H9 (cell line): ENCODE measurements around the gene PAFAH1B1. TPM values are rescaled to one million over a fixed set of nuclear protein-coding genes. Genes with fewer than 3 reads are reported as not detected.

ENCODE experiments used
- DNase-seq: peaks from one replicate; pipeline ENCODE4 v3.0.0-alpha.2; 2017
- H2AFZ ChIP-seq: one replicate; pipeline ENCODE4 v1.6.1; 2013; ENCODE audit warnings: mild to moderate bottlenecking, low read length, control low read depth, moderate library complexity
- H2AK5ac ChIP-seq: 2 replicates; pipeline ENCODE4 v1.6.1; 2013; ENCODE audit warnings: low read length, control low read depth, mixed read lengths; ENCODE audit not compliant: insufficient read length
- H2BK120ac ChIP-seq: one replicate; pipeline ENCODE4 v1.6.1; 2013; ENCODE audit warnings: low read depth, mild to moderate bottlenecking, low read length, control low read depth, inconsistent platforms; ENCODE audit not compliant: poor library complexity, severe bottlenecking
- H2BK12ac ChIP-seq: 2 replicates; pipeline ENCODE4 v1.6.1; 2013; ENCODE audit warnings: low read length, control low read depth, mixed read lengths, low read depth; ENCODE audit not compliant: insufficient read length
- H2BK15ac ChIP-seq: 2 replicates; pipeline ENCODE4 v1.6.1; 2013; ENCODE audit warnings: low read depth, low read length, control low read depth
- H2BK20ac ChIP-seq: one replicate; pipeline ENCODE4 v1.6.1; 2013; ENCODE audit warnings: low read depth, mild to moderate bottlenecking, low read length, control low read depth, inconsistent platforms; ENCODE audit not compliant: poor library complexity, severe bottlenecking
- H2BK5ac ChIP-seq: 2 replicates; pipeline ENCODE4 v1.6.1; 2013; ENCODE audit warnings: low read length, control low read depth, mixed read lengths; ENCODE audit not compliant: insufficient read length
- H3K14ac ChIP-seq: 2 replicates; pipeline ENCODE4 v1.6.1; 2013; ENCODE audit warnings: low read length, control low read depth; ENCODE audit not compliant: insufficient read depth
- H3K18ac ChIP-seq: 2 replicates; pipeline ENCODE4 v1.6.1; 2013; ENCODE audit warnings: low read depth, mild to moderate bottlenecking, mixed read lengths, low read length, control low read depth; ENCODE audit not compliant: insufficient read length
- H3K23ac ChIP-seq: 2 replicates; pipeline ENCODE4 v1.6.1; 2013; ENCODE audit warnings: low read length, control low read depth, mixed read lengths, low read depth; ENCODE audit not compliant: insufficient read length
- H3K23me2 ChIP-seq: 2 replicates; pipeline ENCODE4 v1.6.1; 2013; ENCODE audit warnings: low read depth, mild to moderate bottlenecking, mixed read lengths, low read length, control low read depth; ENCODE audit not compliant: insufficient read length, poor library complexity, severe bottlenecking
- H3K27ac ChIP-seq: 2 replicates; pipeline ENCODE4 v1.5.1; 2013; ENCODE audit warnings: low read length, control low read depth, mixed read lengths, low read depth; ENCODE audit not compliant: insufficient read length
- H3K27me3 ChIP-seq: 2 replicates; pipeline ENCODE4 v1.6.1; 2013; ENCODE audit warnings: low read length, control low read depth, inconsistent platforms; ENCODE audit not compliant: insufficient read depth
- H3K4ac ChIP-seq: 2 replicates; pipeline ENCODE4 v1.6.1; 2013; ENCODE audit warnings: low read depth, mild to moderate bottlenecking, control low read depth, inconsistent platforms, low read length, moderate library complexity
- H3K4me1 ChIP-seq: 2 replicates; pipeline ENCODE4 v1.6.1; 2013; ENCODE audit warnings: low read length, control low read depth, inconsistent platforms; ENCODE audit not compliant: insufficient read depth
- H3K4me2 ChIP-seq: 2 replicates; pipeline ENCODE4 v1.6.1; 2013; ENCODE audit warnings: low read length, control low read depth, mixed read lengths; ENCODE audit not compliant: insufficient read length, insufficient read depth
- H3K56ac ChIP-seq: 2 replicates; pipeline ENCODE4 v1.6.1; 2013; ENCODE audit warnings: low read depth, mild to moderate bottlenecking, mixed read lengths, low read length, control low read depth; ENCODE audit not compliant: insufficient read length
- H3K79me1 ChIP-seq: 2 replicates; pipeline ENCODE4 v1.6.1; 2013; ENCODE audit warnings: low read depth, mild to moderate bottlenecking, moderate library complexity, low read length, control low read depth, inconsistent platforms; ENCODE audit not compliant: insufficient read depth, poor library complexity, severe bottlenecking
- H3K79me2 ChIP-seq: 2 replicates; pipeline ENCODE4 v1.6.1; 2013; ENCODE audit warnings: low read length, control low read depth, inconsistent platforms; ENCODE audit not compliant: insufficient read depth
- H3K9ac ChIP-seq: 2 replicates; pipeline ENCODE4 v1.6.1; 2013; ENCODE audit warnings: low read length, control low read depth, mixed read lengths; ENCODE audit not compliant: insufficient read length; ENCODE audit errors: extremely low read depth
- H3K9me3 ChIP-seq: one replicate; pipeline ENCODE4 v1.6.1; 2013; ENCODE audit warnings: low read depth, low read length, inconsistent platforms; ENCODE audit not compliant: control insufficient read depth
- H3T11ph ChIP-seq: one replicate; pipeline ENCODE4 v1.6.1; 2013; ENCODE audit warnings: mild to moderate bottlenecking, low read length, control low read depth, inconsistent platforms
- H4K20me1 ChIP-seq: one replicate; pipeline ENCODE4 v1.6.1; 2013; ENCODE audit not compliant: control insufficient read depth, insufficient read length, insufficient read depth
- H4K5ac ChIP-seq: 2 replicates; pipeline ENCODE4 v1.6.1; 2013; ENCODE audit warnings: low read depth, mild to moderate bottlenecking, mixed read lengths, low read length, control low read depth; ENCODE audit not compliant: insufficient read length
- H4K8ac ChIP-seq: replicated peaks from 2 replicates; pipeline ENCODE4 v1.6.1; 2013; ENCODE audit warnings: low read length, control low read depth, mixed read lengths, low read depth; ENCODE audit not compliant: insufficient read length
- H4K91ac ChIP-seq: 2 replicates; pipeline ENCODE4 v1.6.1; 2013; ENCODE audit warnings: low read depth, mild to moderate bottlenecking, moderate library complexity, mixed read lengths, low read length, control low read depth; ENCODE audit not compliant: insufficient read length
- H3K27ac Mint-ChIP-seq, 3 experiments: 2 replicates in 2 of 3; 3 replicates in 1 of 3; pipeline ENCODE4 v1.8.0; 2020 to 2021; ENCODE audit warnings: mixed read lengths in 3 of 3, mild to moderate bottlenecking in 1 of 3, moderate library complexity in 1 of 3
- H3K27me3 Mint-ChIP-seq: 2 replicates; pipeline ENCODE4 v1.8.0; 2021; ENCODE audit warnings: low read depth, mild to moderate bottlenecking, moderate library complexity, mixed read lengths
- H3K36me3 Mint-ChIP-seq, 3 experiments: 2 replicates in 2 of 3; 3 replicates in 1 of 3; pipeline ENCODE4 v1.8.0; 2020 to 2021; ENCODE audit warnings: low read depth in 3 of 3, mixed read lengths in 3 of 3; ENCODE audit not compliant: insufficient read depth in 1 of 3
- H3K4me1 Mint-ChIP-seq, 2 experiments: 2 replicates each; pipeline ENCODE4 v1.8.0; 2020; ENCODE audit warnings: mixed read lengths in 2 of 2
- H3K4me3 Mint-ChIP-seq, 2 experiments: 2 replicates in 1 of 2; 3 replicates in 1 of 2; pipeline ENCODE4 v1.8.0; 2020 to 2021; ENCODE audit warnings: mild to moderate bottlenecking in 2 of 2, mixed read lengths in 2 of 2, moderate library complexity in 1 of 2
- H3K9me3 Mint-ChIP-seq, 2 experiments: 2 replicates in 1 of 2; 3 replicates in 1 of 2; pipeline ENCODE4 v1.8.0; 2020; ENCODE audit warnings: mild to moderate bottlenecking in 2 of 2, mixed read lengths in 2 of 2, moderate library complexity in 1 of 2
- CTCF ChIP-seq: fragments of 200-600 bp; sonication (generic); conservative IDR thresholded peaks from 3 replicates; pipeline ENCODE4 v1.8.0; 2021; ENCODE audit warnings: antibody characterized with exemption, mild to moderate bottlenecking
- WGBS: extraction: QIAGEN DNeasy Blood & Tissue Kit; methylation state at CpG from one replicate; pipeline ENCODE4 v1.1.7; 2013; ENCODE audit warnings: missing lambda C conversion rate, low lambda C conversion rate, mixed read lengths; ENCODE audit not compliant: insufficient read length; ENCODE audit errors: extremely low coverage; 5-methylcytosine and 5-hydroxymethylcytosine counted together
- total RNA-seq: library from RNA; stranded (reverse); gene quantifications from 2 replicates; pipeline ENCODE4 v1.2.1, GENCODE V29; 2021

The PAFAH1B1 gene
- total RNA-seq, 1 experiment from 2014 or later = 134 TPM

DNA sequence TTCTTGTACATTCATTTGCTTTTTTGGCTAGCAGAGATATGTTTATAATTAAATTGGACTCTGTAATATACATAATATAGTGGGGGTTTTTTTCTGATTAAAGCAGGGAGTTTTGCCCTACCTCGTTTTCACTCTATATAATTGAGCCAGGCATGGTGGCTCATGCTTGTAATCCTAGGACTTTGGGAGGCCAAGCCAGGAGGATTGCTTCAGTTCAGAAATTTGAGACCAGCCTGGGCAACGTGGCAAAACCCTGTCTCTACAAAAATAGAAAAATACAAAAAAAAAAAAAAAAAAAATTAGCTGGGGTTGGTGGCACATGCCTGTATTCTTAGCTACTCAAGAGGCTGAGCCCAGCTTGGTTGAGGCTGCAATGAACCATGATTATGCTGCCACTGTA, 42.2 kb downstream of the PAFAH1B1 start:
- no CpG with 5 or more reads among the region's 2 CpGs for WGBS
- no peak overlapping the region for H3K56ac ChIP-seq
- H3K4me1 ChIP-seq = peaks cover 5% of the 10 kb centered on the region; the same call in 1 of the 2 replicates
- TF ChIP-seq CTCF = no peak
- Mint-ChIP-seq H3K27ac (peak overlapping the region in 1 of 3 experiments; percentile 44; a peak in 1 of 7 replicates), H3K9me3 (no peaks in the 10 kb centered on the region), H3K36me3 (peaks cover 9 to 31% (median 29%) of the 10 kb centered on the region in 3 experiments), H3K4me3 (no peak overlapping the region), H3K4me1 (peaks cover 28% of the 10 kb centered on the region in 2 experiments), H3K27me3 (no peaks in the 10 kb centered on the region)
- no peak overlapping the region for H2AFZ ChIP-seq
- H3T11ph ChIP-seq = no peak overlapping the region
- H2BK5ac ChIP-seq = no peak overlapping the region
- no peak overlapping the region for H3K23ac ChIP-seq
- H3K14ac ChIP-seq = no peak overlapping the region
- H2AK5ac ChIP-seq = no peak overlapping the region
- no peak overlapping the region for H2BK15ac ChIP-seq
- H3K9me3 ChIP-seq = no peaks in the 10 kb centered on the region
- H4K8ac ChIP-seq = no peak overlapping the region
- H2BK20ac ChIP-seq = no peak overlapping the region
- H3K79me2 ChIP-seq = peaks cover 21% of the 10 kb centered on the region; the same call in 1 of the 2 replicates
- H3K9ac ChIP-seq = no peak overlapping the region
- peaks cover 6% of the 10 kb centered on the region for H3K79me1 ChIP-seq
- no peak overlapping the region for H3K4ac ChIP-seq
- no peaks in the 10 kb centered on the region for H3K27me3 ChIP-seq
- H2BK120ac ChIP-seq = no peak overlapping the region
- no peak for DNase-seq
- H4K91ac ChIP-seq = no peak overlapping the region
- no peak overlapping the region for H3K27ac ChIP-seq
- no peak overlapping the region for H3K18ac ChIP-seq
- no peak overlapping the region for H3K4me2 ChIP-seq
- no peak overlapping the region for H2BK12ac ChIP-seq
- H4K20me1 ChIP-seq = no peaks in the 10 kb centered on the region
- H4K5ac ChIP-seq = no peak overlapping the region
- H3K23me2 ChIP-seq = no peaks in the 10 kb centered on the region
